ENCODE results near the gene FRS2.

The FRS2 gene

DNA sequence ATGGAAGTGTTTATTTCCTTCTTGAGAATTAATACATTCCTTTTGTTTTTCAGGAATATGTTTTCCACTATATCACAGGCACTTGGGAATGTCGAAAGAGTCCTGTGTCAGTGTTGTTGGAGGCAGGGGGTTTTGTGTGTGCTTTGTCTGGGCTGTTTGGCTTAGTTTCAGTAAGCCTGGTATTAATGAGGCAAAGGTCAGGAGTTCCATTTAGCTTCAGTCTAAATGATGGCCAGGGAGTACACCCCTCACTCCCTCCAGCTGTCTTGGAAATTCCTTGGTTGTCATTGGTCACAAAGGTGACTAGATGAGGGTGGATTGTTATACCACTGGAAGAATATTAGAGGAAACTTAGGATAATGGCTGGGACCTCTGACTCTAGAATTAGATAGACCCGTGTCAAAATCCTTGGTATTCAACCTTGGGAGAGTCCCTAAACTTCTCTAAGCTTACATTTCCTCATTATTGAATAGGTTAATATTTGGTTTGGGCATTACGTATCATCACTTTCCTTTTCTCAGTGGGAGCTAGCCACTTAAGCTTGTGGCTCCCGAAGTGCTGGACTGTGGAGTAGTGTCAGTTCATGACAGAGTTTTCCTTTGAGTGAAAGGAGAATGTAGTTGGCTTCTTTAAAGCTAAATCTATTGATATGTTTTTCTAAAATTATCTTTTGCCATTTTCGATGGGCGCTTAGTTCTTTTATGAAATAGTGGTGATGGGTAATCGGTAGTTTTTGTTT is 5.2 kb downstream of the FRS2 start:
- Histone ChIP-seq H3K4me3 (ENCODE audit: low read depth, low read length) (no peak overlapping the region), H3K9me3 (no peaks in the 10 kb centered on the region), H3K36me3 (no peaks in the 10 kb centered on the region), H3K4me1 (peaks cover 11% of the 10 kb centered on the region), H3K27me3 (no peaks in the 10 kb centered on the region)
- TF ChIP-seq, protein P1, sequence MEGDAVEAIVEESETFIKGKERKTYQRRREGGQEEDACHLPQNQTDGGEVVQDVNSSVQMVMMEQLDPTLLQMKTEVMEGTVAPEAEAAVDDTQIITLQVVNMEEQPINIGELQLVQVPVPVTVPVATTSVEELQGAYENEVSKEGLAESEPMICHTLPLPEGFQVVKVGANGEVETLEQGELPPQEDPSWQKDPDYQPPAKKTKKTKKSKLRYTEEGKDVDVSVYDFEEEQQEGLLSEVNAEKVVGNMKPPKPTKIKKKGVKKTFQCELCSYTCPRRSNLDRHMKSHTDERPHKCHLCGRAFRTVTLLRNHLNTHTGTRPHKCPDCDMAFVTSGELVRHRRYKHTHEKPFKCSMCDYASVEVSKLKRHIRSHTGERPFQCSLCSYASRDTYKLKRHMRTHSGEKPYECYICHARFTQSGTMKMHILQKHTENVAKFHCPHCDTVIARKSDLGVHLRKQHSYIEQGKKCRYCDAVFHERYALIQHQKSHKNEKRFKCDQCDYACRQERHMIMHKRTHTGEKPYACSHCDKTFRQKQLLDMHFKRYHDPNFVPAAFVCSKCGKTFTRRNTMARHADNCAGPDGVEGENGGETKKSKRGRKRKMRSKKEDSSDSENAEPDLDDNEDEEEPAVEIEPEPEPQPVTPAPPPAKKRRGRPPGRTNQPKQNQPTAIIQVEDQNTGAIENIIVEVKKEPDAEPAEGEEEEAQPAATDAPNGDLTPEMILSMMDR (IDR thresholded peaks at IDR 0.05; ENCODE audit: low read depth, low read length) = no peak
- no peak for DNase-seq

DNA sequence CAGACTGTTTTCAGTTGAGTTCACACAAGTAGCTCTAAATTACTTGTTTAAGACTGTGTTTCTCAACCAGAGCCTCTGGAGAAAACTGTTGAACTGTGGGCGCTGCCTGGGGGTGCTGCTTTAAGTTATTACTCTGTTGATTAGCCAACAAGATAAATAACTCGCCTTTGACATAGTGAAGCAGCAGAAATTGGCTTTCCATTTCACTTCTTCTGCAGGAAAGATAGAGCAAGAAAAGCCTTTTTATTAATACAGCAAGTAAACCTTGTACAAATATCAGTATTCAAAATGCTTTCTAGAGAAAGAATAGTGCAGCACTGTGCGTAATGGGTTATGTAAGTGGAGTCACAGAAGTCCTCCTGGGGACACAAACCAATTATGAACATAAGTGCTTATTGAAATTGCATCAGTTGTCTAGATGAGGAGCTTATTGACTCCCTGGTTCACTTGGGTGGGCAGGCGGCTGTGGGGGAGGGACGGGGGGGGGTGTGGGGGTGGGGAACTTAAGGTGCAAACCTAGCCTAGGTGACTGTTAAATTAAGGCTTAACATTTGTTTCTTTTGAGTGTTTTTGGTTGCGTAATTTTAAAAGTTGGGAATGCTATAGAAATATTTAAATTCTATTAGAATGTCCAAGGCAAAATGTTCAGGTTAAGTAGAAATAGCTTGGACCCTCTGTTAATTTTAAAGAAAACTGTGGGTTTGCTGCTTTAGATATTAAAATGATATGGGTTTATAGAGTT is 6.3 kb downstream of the FRS2 start:
- Histone ChIP-seq H3K36me3 (no peaks in the 10 kb centered on the region), H3K4me1 (peaks cover 11% of the 10 kb centered on the region), H3K9me3 (no peaks in the 10 kb centered on the region), H3K27me3 (no peaks in the 10 kb centered on the region), H3K4me3 (ENCODE audit: low read depth, low read length) (no peak overlapping the region)
- TF ChIP-seq, protein P1 (IDR thresholded peaks at IDR 0.05; ENCODE audit: low read depth, low read length) = no peak
- DNase-seq = no peak

DNA sequence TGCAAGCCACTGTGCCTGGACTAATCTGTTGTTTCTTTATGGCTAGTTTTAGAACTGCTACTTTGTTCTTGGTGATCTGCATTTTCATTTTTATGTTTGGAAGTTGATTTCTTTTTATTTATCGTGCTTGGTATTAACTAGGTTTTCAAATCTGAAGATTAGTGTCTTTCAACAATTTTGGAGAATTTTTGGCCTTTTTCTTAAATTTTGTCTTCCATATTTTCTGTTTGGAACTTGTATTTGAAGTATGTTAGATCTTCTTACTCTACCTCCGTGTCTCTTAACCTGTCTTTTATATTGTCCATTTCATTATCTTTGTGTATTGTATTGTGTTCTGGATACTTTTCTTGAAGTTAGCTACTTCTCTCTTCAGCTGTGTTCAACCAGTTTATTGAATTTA is 9.5 kb downstream of the FRS2 start:
- no peaks in the 10 kb centered on the region for H3K36me3 ChIP-seq
- TF ChIP-seq, protein P1 (IDR thresholded peaks at IDR 0.05; ENCODE audit: low read depth, low read length) = no peak

DNA sequence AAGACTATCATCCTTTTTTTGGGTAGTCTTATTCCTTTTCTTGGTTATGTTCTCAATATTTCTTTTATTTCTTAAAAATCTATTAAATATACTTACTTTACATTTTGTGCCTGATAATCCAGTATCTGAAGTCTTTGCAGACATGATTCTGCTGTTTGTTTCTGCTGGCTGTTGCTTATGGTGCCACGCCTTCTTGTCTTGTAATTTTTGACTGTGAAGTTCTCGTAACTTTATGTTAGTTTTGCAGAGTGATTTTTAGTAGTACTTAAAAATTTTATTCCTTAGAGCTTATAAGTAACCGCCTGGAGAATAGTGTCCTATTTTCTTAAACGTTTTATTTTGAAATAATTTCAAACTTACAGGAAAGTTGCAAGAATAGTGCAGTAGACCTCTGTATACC is 10.5 kb downstream of the FRS2 start:
- no peaks in the 10 kb centered on the region for H3K27me3 ChIP-seq
- no peak overlapping the region for H3K4me3 ChIP-seq (ENCODE audit: low read depth, low read length)
- no peaks in the 10 kb centered on the region for H3K9me3 ChIP-seq
- no peak for DNase-seq
- TF ChIP-seq, protein P1 (IDR thresholded peaks at IDR 0.05; ENCODE audit: low read depth, low read length) = no peak
- H3K4me1 ChIP-seq = peaks cover 5% of the 10 kb centered on the region
- no peaks in the 10 kb centered on the region for H3K36me3 ChIP-seq

More for the DNA sequence above, 9.5 kb downstream of the FRS2 start:
- H3K4me1 ChIP-seq = peaks cover 11% of the 10 kb centered on the region
- H3K4me3 ChIP-seq (ENCODE audit: low read depth, low read length) = no peak overlapping the region
- no peak for DNase-seq
- H3K27me3 ChIP-seq = no peaks in the 10 kb centered on the region
- no peaks in the 10 kb centered on the region for H3K9me3 ChIP-seq

DNA sequence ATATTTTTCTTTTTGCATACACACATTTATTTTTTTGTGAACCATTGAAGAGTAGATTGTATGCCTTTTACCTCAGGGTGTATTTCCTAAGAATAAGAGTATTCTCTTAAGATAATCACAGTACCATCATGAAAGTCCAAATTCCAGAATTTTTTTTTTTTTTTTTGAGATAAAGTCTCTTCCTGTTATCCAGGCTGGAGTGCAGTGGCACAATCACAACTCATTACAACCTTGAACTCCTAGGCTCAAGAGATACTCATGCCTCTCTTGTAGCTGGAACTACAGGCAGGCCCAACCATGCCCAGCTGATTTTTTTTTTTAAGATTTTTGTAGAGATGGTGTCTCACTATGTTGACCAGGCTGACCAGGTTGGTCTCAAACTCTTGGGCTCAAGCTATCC is 10.9 kb downstream of the FRS2 start:
- Histone ChIP-seq H3K36me3 (no peaks in the 10 kb centered on the region), H3K27me3 (no peaks in the 10 kb centered on the region), H3K9me3 (no peaks in the 10 kb centered on the region), H3K4me1 (peaks cover 3% of the 10 kb centered on the region), H3K4me3 (ENCODE audit: low read depth, low read length) (no peak overlapping the region)
- DNase-seq = no peak
- TF ChIP-seq, protein P1 (IDR thresholded peaks at IDR 0.05; ENCODE audit: low read depth, low read length) = no peak

DNA sequence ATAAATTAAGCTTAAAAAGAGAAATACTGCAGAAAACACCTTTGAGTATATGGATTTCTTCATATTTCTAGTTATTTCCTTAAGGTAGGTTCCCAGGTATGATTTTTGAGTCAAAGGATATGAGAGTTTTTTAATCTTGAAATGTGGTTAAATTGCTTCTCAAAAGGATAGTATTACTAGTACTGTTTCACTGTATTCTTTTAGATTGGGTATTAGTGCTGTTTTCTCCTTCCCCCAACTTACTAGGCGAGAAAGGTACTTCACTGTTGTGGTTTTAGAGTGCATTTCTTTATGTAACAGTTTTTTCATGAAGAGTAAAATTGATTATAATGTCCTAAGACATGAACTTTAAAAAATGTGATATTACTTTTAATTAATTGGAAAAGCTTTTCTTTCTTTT is 13.5 kb downstream of the FRS2 start:
- no peak overlapping the region for H3K4me3 ChIP-seq (ENCODE audit: low read depth, low read length)
- H3K36me3 ChIP-seq = peaks cover 11% of the 10 kb centered on the region
- TF ChIP-seq, protein P1 (IDR thresholded peaks at IDR 0.05; ENCODE audit: low read depth, low read length) = no peak
- H3K4me1 ChIP-seq = no peaks in the 10 kb centered on the region
- H3K9me3 ChIP-seq = no peaks in the 10 kb centered on the region; the same call in 1 of the 2 replicates
- no peak for DNase-seq
- H3K27me3 ChIP-seq = no peaks in the 10 kb centered on the region
